DND-41 (cell line): ENCODE measurements around the gene SEMA3D.

ENCODE experiments used
- EZH2 ChIP-seq: IDR thresholded peaks from 3 replicates; pipeline ENCODE4 v1.6.1; 2012; ENCODE audit warnings: borderline replicate concordance, low read depth, mild to moderate bottlenecking, moderate library complexity, low read length, inconsistent platforms; ENCODE audit not compliant: severe bottlenecking
- TF ChIP-seq, protein P1 (sequence below): IDR thresholded peaks from 2 replicates; pipeline ENCODE4 v1.5.1; 2012; ENCODE audit warnings: borderline replicate concordance, low read length, moderate library complexity, mild to moderate bottlenecking; ENCODE audit not compliant: poor library complexity, severe bottlenecking; ENCODE audit errors: extremely low read depth

DNA sequence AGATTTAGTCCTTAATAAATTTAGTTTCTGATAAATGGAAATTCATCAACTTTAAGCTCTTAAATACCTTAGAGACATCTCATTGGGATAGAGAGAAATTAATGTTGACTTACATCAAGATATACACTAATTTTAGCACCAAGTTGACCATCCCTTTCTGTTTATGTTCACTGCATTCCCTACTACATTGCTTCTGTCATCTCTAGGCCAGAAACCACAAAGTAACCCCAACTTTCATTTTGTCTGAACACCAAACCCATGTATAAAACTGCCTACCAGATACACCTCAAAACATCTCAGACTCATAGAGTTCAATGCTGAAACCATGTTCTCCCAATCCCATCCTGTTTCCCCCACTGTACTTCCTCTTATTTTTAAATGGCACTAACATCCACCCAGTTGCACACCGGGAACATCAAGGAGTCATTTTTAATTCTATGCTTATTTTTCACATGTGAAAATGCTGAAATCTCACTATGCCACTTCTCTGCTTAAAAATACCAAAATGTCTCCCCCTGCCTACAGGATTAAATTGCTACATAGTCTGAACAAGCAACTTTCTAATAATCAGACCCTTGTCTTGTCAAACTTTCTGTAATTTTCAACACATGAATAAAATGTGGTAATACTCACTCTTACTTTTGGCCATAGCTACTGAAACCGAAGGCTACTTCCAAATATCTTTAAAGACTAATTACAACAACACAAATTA lies 201.6 kb downstream of the SEMA3D start:
- TF ChIP-seq, protein P1, sequence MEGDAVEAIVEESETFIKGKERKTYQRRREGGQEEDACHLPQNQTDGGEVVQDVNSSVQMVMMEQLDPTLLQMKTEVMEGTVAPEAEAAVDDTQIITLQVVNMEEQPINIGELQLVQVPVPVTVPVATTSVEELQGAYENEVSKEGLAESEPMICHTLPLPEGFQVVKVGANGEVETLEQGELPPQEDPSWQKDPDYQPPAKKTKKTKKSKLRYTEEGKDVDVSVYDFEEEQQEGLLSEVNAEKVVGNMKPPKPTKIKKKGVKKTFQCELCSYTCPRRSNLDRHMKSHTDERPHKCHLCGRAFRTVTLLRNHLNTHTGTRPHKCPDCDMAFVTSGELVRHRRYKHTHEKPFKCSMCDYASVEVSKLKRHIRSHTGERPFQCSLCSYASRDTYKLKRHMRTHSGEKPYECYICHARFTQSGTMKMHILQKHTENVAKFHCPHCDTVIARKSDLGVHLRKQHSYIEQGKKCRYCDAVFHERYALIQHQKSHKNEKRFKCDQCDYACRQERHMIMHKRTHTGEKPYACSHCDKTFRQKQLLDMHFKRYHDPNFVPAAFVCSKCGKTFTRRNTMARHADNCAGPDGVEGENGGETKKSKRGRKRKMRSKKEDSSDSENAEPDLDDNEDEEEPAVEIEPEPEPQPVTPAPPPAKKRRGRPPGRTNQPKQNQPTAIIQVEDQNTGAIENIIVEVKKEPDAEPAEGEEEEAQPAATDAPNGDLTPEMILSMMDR, result no peak
- TF ChIP-seq EZH2, result no peak
